Activated naive CD8-positive, alpha-beta T cell treated with anti-CD3 and anti-CD28 coated beads, Interleukin-2, amount 50 U/mL, for 24 hours (primary cell): ENCODE results near the gene SDC4.
A peak's percentile ranks its signal among the peaks of the same experiment; 100 is the strongest.
"Not testable (repeated sequence)": the region's sequence is repeated elsewhere in the genome, so short reads cannot be mapped to it uniquely, and the experiment has no call there.

Source experiments
- ATAC-seq: fragments of 150-1000 bp; cut with Tn5 transposase; one replicate; pipeline ENCODE4 v1.10.0; 2021
- DNase-seq: peaks from one replicate; pipeline ENCODE4 v3.0.0; 2021
- H3K27ac Mint-ChIP-seq: one replicate; pipeline ENCODE4 v1.8.0; 2021; ENCODE audit warnings: mild to moderate bottlenecking, mixed read lengths
- H3K27me3 Mint-ChIP-seq: one replicate; pipeline ENCODE4 v1.8.0; 2021; ENCODE audit warnings: mixed read lengths
- H3K36me3 Mint-ChIP-seq: one replicate; pipeline ENCODE4 v1.8.0; 2021; ENCODE audit warnings: low read depth, mixed read lengths
- H3K4me1 Mint-ChIP-seq: one replicate; pipeline ENCODE4 v1.8.0; 2021; ENCODE audit warnings: mixed read lengths
- H3K4me3 Mint-ChIP-seq: one replicate; pipeline ENCODE4 v1.8.0; 2021; ENCODE audit warnings: mild to moderate bottlenecking, moderate library complexity, mixed read lengths
- H3K9me3 Mint-ChIP-seq: one replicate; pipeline ENCODE4 v1.8.0; 2021; ENCODE audit warnings: mixed read lengths

Gene SDC4

GRCh38 chr20:45355209-45356084, 7.2 kb upstream of the SDC4 start:
- ATAC-seq: peak; percentile 73
- H3K27ac Mint-ChIP-seq: peak overlapping the region; percentile 90
- no peaks in the 10 kb centered on the region for H3K36me3 Mint-ChIP-seq
- no peak for DNase-seq
- peak overlapping the region; percentile 69 for H3K4me3 Mint-ChIP-seq
- H3K27me3 Mint-ChIP-seq: no peaks in the 10 kb centered on the region
- H3K4me1 Mint-ChIP-seq: peaks cover 70% of the 10 kb centered on the region
- H3K9me3 Mint-ChIP-seq: no peaks in the 10 kb centered on the region

- Mint-ChIP-seq H3K4me3 (peak overlapping the region; percentile 69), H3K36me3 (no peaks in the 10 kb centered on the region), H3K27me3 (no peaks in the 10 kb centered on the region), H3K27ac (peak overlapping the region; percentile 90), H3K9me3 (no peaks in the 10 kb centered on the region), H3K4me1 (peaks cover 75% of the 10 kb centered on the region)
- DNase-seq (peak; percentile 35), ATAC-seq (peak; percentile 85)
Observed at GRCh38 chr20:45354423-45355208, 6.4 kb upstream of the SDC4 start.

GRCh38 chr20:45353746-45354145, 5.5 kb upstream of the SDC4 start:
- H3K27ac Mint-ChIP-seq: peak overlapping the region; percentile 90

GRCh38 chr20:45352729-45353128, 4.5 kb upstream of the SDC4 start:
- Mint-ChIP-seq H3K4me3 (no peak overlapping the region), H3K36me3 (no peaks in the 10 kb centered on the region), H3K27me3 (no peaks in the 10 kb centered on the region), H3K9me3 (no peaks in the 10 kb centered on the region), H3K4me1 (peaks cover 65% of the 10 kb centered on the region), H3K27ac (no peak overlapping the region)
- DNase-seq (no peak), ATAC-seq (no peak)

More at GRCh38 chr20:45353746-45354145, 5.5 kb upstream of the SDC4 start:
- Mint-ChIP-seq H3K27me3 (no peaks in the 10 kb centered on the region), H3K4me3 (peak overlapping the region; percentile 69), H3K4me1 (peaks cover 69% of the 10 kb centered on the region), H3K9me3 (no peaks in the 10 kb centered on the region), H3K36me3 (no peaks in the 10 kb centered on the region)
- DNase-seq (no peak), ATAC-seq (no peak)

- Mint-ChIP-seq H3K36me3 (peaks cover 10% of the 10 kb centered on the region), H3K4me1 (peaks cover 66% of the 10 kb centered on the region)
- not testable (repeated sequence) for H3K4me3 Mint-ChIP-seq, ATAC-seq, H3K27ac Mint-ChIP-seq, H3K9me3 Mint-ChIP-seq, H3K27me3 Mint-ChIP-seq, DNase-seq
Observed at GRCh38 chr20:45350795-45351194, 2.6 kb upstream of the SDC4 start.

GRCh38 chr20:45350217-45350616, 2.0 kb upstream of the SDC4 start:
- no peak for DNase-seq

GRCh38 chr20:45347297-45347935, 808 bp downstream of the SDC4 start:
- ATAC-seq (no peak), DNase-seq (no peak)
- Mint-ChIP-seq H3K27me3 (no peaks in the 10 kb centered on the region), H3K4me1 (peaks cover 63% of the 10 kb centered on the region), H3K27ac (peak overlapping the region; percentile 62), H3K4me3 (peak overlapping the region; percentile 91), H3K36me3 (peaks cover 27% of the 10 kb centered on the region), H3K9me3 (no peaks in the 10 kb centered on the region)

More at GRCh38 chr20:45350217-45350616, 2.0 kb upstream of the SDC4 start:
- Mint-ChIP-seq H3K4me3 (no peak overlapping the region), H3K27ac (no peak overlapping the region), H3K4me1 (peaks cover 65% of the 10 kb centered on the region), H3K9me3 (no peaks in the 10 kb centered on the region), H3K36me3 (peaks cover 14% of the 10 kb centered on the region), H3K27me3 (no peaks in the 10 kb centered on the region)
- no peak for ATAC-seq

GRCh38 chr20:45346851-45347250, 1.4 kb downstream of the SDC4 start:
- no peaks in the 10 kb centered on the region for H3K9me3 Mint-ChIP-seq
- H3K27ac Mint-ChIP-seq: peak overlapping the region; percentile 48
- peak overlapping the region; percentile 91 for H3K4me3 Mint-ChIP-seq
- no peaks in the 10 kb centered on the region for H3K27me3 Mint-ChIP-seq
- H3K36me3 Mint-ChIP-seq: peaks cover 27% of the 10 kb centered on the region
- DNase-seq (no peak), ATAC-seq (no peak)
- peaks cover 66% of the 10 kb centered on the region for H3K4me1 Mint-ChIP-seq

- no peaks in the 10 kb centered on the region for H3K9me3 Mint-ChIP-seq
- H3K27me3 Mint-ChIP-seq: no peaks in the 10 kb centered on the region
- ATAC-seq: peak; percentile 40
- peak; percentile 26 for DNase-seq
- peaks cover 66% of the 10 kb centered on the region for H3K4me1 Mint-ChIP-seq
- H3K36me3 Mint-ChIP-seq: peaks cover 27% of the 10 kb centered on the region
- H3K27ac Mint-ChIP-seq: peak overlapping the region; percentile 64
- peak overlapping the region; percentile 91 for H3K4me3 Mint-ChIP-seq
Observed at GRCh38 chr20:45346291-45346718, 1.9 kb downstream of the SDC4 start.

GRCh38 chr20:45345104-45345936, 2.9 kb downstream of the SDC4 start:
- Mint-ChIP-seq H3K27ac (peak overlapping the region; percentile 62), H3K4me1 (peaks cover 67% of the 10 kb centered on the region), H3K9me3 (no peaks in the 10 kb centered on the region), H3K4me3 (peak overlapping the region; percentile 91), H3K27me3 (no peaks in the 10 kb centered on the region), H3K36me3 (peaks cover 36% of the 10 kb centered on the region)
- ATAC-seq: no peak
- no peak for DNase-seq

GRCh38 chr20:45344168-45344860, 3.9 kb downstream of the SDC4 start:
- H3K9me3 Mint-ChIP-seq: no peaks in the 10 kb centered on the region
- peaks cover 42% of the 10 kb centered on the region for H3K36me3 Mint-ChIP-seq
- H3K4me3 Mint-ChIP-seq: peak overlapping the region; percentile 57
- DNase-seq: no peak
- H3K27me3 Mint-ChIP-seq: no peaks in the 10 kb centered on the region
- peaks cover 62% of the 10 kb centered on the region for H3K4me1 Mint-ChIP-seq
- ATAC-seq: no peak
- H3K27ac Mint-ChIP-seq: no peak overlapping the region

GRCh38 chr20:45343532-45344167, 4.6 kb downstream of the SDC4 start:
- DNase-seq: no peak
- no peak for ATAC-seq
- no peaks in the 10 kb centered on the region for H3K27me3 Mint-ChIP-seq
- H3K4me1 Mint-ChIP-seq: peaks cover 58% of the 10 kb centered on the region
- peaks cover 47% of the 10 kb centered on the region for H3K36me3 Mint-ChIP-seq
- no peak overlapping the region for H3K27ac Mint-ChIP-seq
- H3K9me3 Mint-ChIP-seq: no peaks in the 10 kb centered on the region
- H3K4me3 Mint-ChIP-seq: no peak overlapping the region
